Activated CD4-positive, alpha-beta memory T cell treated with anti-CD3 and anti-CD28 coated beads for 36 hours (primary cell): ENCODE data around the gene BRK1. TPM values are rescaled to one million over a fixed set of nuclear protein-coding genes. Genes with fewer than 3 reads are reported as not detected.
"Not testable (repeated sequence)": the region's sequence is repeated elsewhere in the genome, so short reads cannot be mapped to it uniquely, and the experiment has no call there.

Experiments used
- CTCF ChIA-PET: fragments of 350-600 bp; sonication (Branson Sonifier 250); formaldehyde crosslinking; loops from one replicate; lab custom pipeline; 2021; ENCODE audit warnings: antibody characterized with exemption, inconsistent platforms; lab: Charles Lee
- POLR2A ChIA-PET: fragments of 350-600 bp; sonication (Branson Sonifier 250); formaldehyde crosslinking; loops from one replicate; lab custom pipeline; 2021; ENCODE audit warnings: antibody characterized with exemption; lab: Charles Lee
- DNase-seq: peaks from one replicate; pipeline ENCODE4 v3.0.0-alpha.2; 2020
- H3K27ac Mint-ChIP-seq: one replicate; pipeline ENCODE4 v1.8.0; 2021; ENCODE audit warnings: mixed read lengths
- H3K27me3 Mint-ChIP-seq: one replicate; pipeline ENCODE4 v1.8.0; 2021; ENCODE audit warnings: mixed read lengths
- H3K36me3 Mint-ChIP-seq: one replicate; pipeline ENCODE4 v1.8.0; 2021; ENCODE audit warnings: mixed read lengths
- H3K4me1 Mint-ChIP-seq: one replicate; pipeline ENCODE4 v1.8.0; 2021; ENCODE audit warnings: low read depth, mixed read lengths
- H3K4me3 Mint-ChIP-seq: one replicate; pipeline ENCODE4 v1.8.0; 2021; ENCODE audit warnings: mild to moderate bottlenecking, mixed read lengths
- H3K9me3 Mint-ChIP-seq: one replicate; pipeline ENCODE4 v1.8.0; 2021; ENCODE audit warnings: mixed read lengths
- intact Hi-C: fragments of 100-400 bp; cut with micrococcal nuclease; formaldehyde crosslinking; loops from one replicate; pipeline ENCODE4 v1.15.1; 2023
- total RNA-seq, 2 experiments: library from RNA; stranded (reverse); gene quantifications; one replicate each; pipeline ENCODE4 v1.2.3, GENCODE V29; 2021

BRK1 gene
- total RNA-seq, 2 experiments from 2014 or later, result 70.3 to 76.1 TPM

DNA sequence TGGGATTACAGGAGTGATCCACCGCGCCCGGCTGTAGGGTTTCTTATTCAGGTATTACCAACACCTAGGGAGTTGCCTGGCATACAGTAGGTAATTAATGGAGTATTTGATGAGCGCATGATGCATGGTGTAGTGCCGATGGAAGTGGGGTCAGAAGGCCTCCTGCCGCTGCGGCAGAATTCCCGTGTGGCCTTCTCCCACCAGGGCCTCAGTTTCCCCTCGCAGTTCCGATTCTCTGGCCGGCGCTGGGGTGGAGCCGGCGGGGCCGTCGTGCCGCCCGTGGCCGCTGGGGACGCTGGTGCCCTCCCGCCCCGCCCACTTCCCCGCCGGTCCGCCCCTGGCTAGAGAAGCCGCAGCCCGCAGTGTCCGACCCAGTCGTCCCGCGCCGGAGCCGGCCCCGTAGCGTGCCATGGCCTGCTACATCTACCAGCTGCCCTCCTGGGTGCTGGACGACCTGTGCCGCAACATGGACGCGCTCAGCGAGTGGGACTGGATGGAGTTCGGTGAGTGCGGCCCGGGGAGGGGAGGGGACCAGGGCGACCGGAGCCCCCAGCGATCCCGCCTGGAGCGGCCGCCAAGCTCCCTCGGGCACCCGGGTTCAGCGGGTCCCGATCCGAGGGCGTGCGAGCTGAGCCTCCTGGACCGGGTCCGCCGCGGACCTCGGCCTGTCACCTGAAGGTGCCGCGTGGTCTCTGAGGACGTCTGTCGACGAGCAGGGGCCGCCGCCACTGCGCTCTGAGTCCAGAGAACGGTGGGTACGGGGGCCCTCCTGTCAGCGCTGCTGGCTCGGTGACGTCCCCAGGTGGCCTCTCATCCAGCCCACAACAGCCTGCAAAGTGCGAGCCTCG, 49.3 kb downstream of the BRK1 start, which contains the start of gene IRAK2:
IRAK2 (plus strand) TSS at position 374 of the 848 bp plus-strand sequence; CDS start at position 410, 36 bp downstream.
- CTCF ChIA-PET, result interaction anchor here (0.7 to 1.7 kb wide), 10 partner anchors 9 to 469 kb away, joined by 3 to 8 read pairs (median 4); partner anchors contain the start of gene VHL
- H3K27me3 Mint-ChIP-seq, result no peaks in the 10 kb centered on the region
- peaks cover 13% of the 10 kb centered on the region for H3K9me3 Mint-ChIP-seq
- peaks cover 17% of the 10 kb centered on the region for H3K4me1 Mint-ChIP-seq
- intact Hi-C loops, result loop anchor here (1.0 to 2.0 kb wide), 3 partner anchors 28 to 61 kb away; partner anchors contain the start of gene BRK1
- peak; percentile 76 for DNase-seq
- H3K36me3 Mint-ChIP-seq, result peaks cover 13% of the 10 kb centered on the region
- POLR2A ChIA-PET, result interaction anchor here (1.0 kb wide), 1 partner anchor 22 kb away, joined by 3 read pairs; no protein-coding TSS in a partner anchor
- H3K27ac Mint-ChIP-seq, result no peak within 1 kb of the TSS
- H3K4me3 Mint-ChIP-seq, result peak within 1 kb of the TSS; percentile 73

- intact Hi-C loops, result no loop called here
- POLR2A ChIA-PET, result no interaction called here
These were observed 50.7 kb downstream of the BRK1 start for GRCh38 chr3:10166213-10166604.

GRCh38 chr3:10169000-10169496, 53.6 kb downstream of the BRK1 start:
- intact Hi-C loops, result no loop called here
- H3K9me3 Mint-ChIP-seq, result peaks cover 15% of the 10 kb centered on the region
- H3K36me3 Mint-ChIP-seq, result peaks cover 14% of the 10 kb centered on the region
- DNase-seq, result no peak
- no peaks in the 10 kb centered on the region for H3K27me3 Mint-ChIP-seq
- POLR2A ChIA-PET, result no interaction called here
- no peak overlapping the region for H3K4me3 Mint-ChIP-seq
- CTCF ChIA-PET, result no interaction called here
- H3K4me1 Mint-ChIP-seq, result peaks cover 29% of the 10 kb centered on the region
- no peak overlapping the region for H3K27ac Mint-ChIP-seq

More at GRCh38 chr3:10166213-10166604, 50.7 kb downstream of the BRK1 start:
- Mint-ChIP-seq H3K27ac (no peak overlapping the region), H3K27me3 (no peaks in the 10 kb centered on the region), H3K36me3 (peaks cover 14% of the 10 kb centered on the region), H3K9me3 (peaks cover 15% of the 10 kb centered on the region), H3K4me1 (peaks cover 17% of the 10 kb centered on the region), H3K4me3 (peak overlapping the region; percentile 73)
- DNase-seq, result no peak
- CTCF ChIA-PET, result interaction anchor here (0.7 to 1.6 kb wide), 4 partner anchors 26 to 446 kb away, joined by 3 to 4 read pairs (median 4); no protein-coding TSS in a partner anchor

DNA sequence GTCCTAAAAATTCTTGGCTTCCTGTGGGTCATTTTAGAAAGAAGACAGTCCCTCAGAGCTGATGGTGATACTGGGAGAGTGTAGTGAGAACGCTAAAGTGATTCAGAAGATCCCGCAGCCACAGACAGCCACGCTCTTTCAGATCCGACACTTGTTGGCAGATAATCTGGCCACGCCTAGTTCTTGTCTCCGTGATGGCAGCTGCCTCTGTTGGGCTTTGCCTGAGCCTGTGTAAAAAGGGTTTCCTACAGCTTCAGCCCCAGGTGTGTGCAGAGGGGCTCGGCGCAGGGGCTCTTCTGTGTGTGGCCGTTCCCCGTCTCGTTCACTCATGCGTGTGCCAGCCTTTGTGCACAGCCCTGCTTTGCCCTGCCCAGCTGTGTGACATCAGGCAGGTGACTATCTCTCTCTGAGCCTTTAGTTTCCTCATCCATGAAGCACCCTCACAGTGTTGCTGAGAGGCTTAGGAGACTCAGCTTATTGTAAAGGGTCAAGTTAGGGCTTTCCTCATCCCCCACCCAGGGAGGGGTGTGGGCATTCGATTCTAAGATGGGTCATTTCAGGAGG, 55.5 kb downstream of the BRK1 start:
- H3K9me3 Mint-ChIP-seq, result peaks cover 15% of the 10 kb centered on the region
- intact Hi-C loops, result no loop called here
- POLR2A ChIA-PET, result no interaction called here
- H3K27ac Mint-ChIP-seq, result no peak overlapping the region
- H3K4me1 Mint-ChIP-seq, result peaks cover 25% of the 10 kb centered on the region
- no peak for DNase-seq
- H3K36me3 Mint-ChIP-seq, result peaks cover 14% of the 10 kb centered on the region
- no peaks in the 10 kb centered on the region for H3K27me3 Mint-ChIP-seq
- H3K4me3 Mint-ChIP-seq, result no peak overlapping the region
- CTCF ChIA-PET, result no interaction called here

DNA sequence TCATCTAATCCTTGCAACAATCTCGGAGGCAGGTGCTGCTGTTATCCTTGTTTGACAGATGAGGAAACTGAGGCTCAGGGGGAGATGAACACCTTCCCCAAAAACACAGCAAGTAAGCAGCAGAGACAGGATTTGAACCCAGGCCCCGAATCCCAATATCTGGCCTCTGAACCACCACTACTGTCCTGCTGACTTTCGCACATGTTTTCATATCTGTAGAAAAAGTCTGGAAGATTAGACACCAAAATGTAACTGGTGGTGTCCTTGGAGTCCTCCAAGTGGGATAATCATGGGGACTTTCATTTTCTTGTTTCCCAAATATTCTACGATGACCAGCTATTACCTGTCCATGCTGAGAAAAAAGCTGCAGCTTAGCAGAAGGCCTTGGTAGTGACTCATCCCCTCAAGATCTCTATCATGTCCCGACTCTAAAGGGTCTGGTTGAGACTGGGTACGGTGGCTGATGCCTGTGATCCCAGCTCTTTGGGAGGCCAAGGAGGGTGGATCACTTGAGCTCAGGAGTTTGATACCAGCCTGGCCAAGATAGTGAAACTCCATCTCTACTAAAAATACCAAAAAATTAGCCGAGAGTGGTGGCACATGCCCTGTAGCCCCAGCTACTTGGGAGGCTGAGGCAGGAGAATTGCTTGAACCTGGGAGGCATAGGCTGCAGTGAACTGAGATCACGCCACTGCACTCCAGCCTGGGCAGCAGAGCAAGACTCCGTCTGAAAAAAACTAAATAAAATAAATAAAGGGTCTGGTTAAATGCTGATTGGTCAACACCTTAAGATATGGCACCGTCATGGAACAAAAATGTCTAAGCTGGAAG, 57.8 kb downstream of the BRK1 start:
- ChIA-PET CTCF (interaction anchor here (1.2 to 3.1 kb wide), 2 partner anchors 19 to 21 kb away, joined by 3 to 11 read pairs; no protein-coding TSS in a partner anchor), POLR2A (no interaction called here)
- Mint-ChIP-seq H3K4me3 (no peak overlapping the region), H3K36me3 (peaks cover 14% of the 10 kb centered on the region), H3K9me3 (peaks cover 15% of the 10 kb centered on the region), H3K27ac (peak overlapping the region; percentile 34), H3K27me3 (no peaks in the 10 kb centered on the region), H3K4me1 (peaks cover 14% of the 10 kb centered on the region)
- intact Hi-C loops, result no loop called here
- DNase-seq, result no peak

- H3K4me1 Mint-ChIP-seq, result peaks cover 16% of the 10 kb centered on the region
- ChIA-PET POLR2A (no interaction called here), CTCF (interaction anchor here (0.6 to 3.1 kb wide), 3 partner anchors 13 to 21 kb away, joined by 3 to 11 read pairs (median 5); no protein-coding TSS in a partner anchor)
- intact Hi-C loops, result no loop called here
- peak; percentile 38 for DNase-seq
- no peaks in the 10 kb centered on the region for H3K27me3 Mint-ChIP-seq
- peak overlapping the region; percentile 34 for H3K27ac Mint-ChIP-seq
- H3K9me3 Mint-ChIP-seq, result peaks cover 9% of the 10 kb centered on the region
- peaks cover 9% of the 10 kb centered on the region for H3K36me3 Mint-ChIP-seq
- H3K4me3 Mint-ChIP-seq, result no peak overlapping the region
These were observed 58.5 kb downstream of the BRK1 start for GRCh38 chr3:10173926-10174435.

GRCh38 chr3:10175334-10175733, 59.9 kb downstream of the BRK1 start:
- POLR2A ChIA-PET, result not testable (repeated sequence)
- CTCF ChIA-PET, result interaction anchor here (0.6 to 1.5 kb wide), 3 partner anchors 11 to 980 kb away, joined by 3 to 4 read pairs (median 3); no protein-coding TSS in a partner anchor

GRCh38 chr3:10176150-10176549, 60.7 kb downstream of the BRK1 start:
- H3K4me1 Mint-ChIP-seq, result peaks cover 18% of the 10 kb centered on the region
- H3K9me3 Mint-ChIP-seq, H3K4me3 Mint-ChIP-seq, intact Hi-C loops, DNase-seq, POLR2A ChIA-PET, H3K27ac Mint-ChIP-seq, H3K36me3 Mint-ChIP-seq, H3K27me3 Mint-ChIP-seq: not testable (repeated sequence)
- CTCF ChIA-PET, result interaction anchor here (0.9 to 1.5 kb wide), 2 partner anchors 10 to 16 kb away, joined by 3 to 4 read pairs; no protein-coding TSS in a partner anchor

More at GRCh38 chr3:10175334-10175733, 59.9 kb downstream of the BRK1 start:
- DNase-seq, H3K27me3 Mint-ChIP-seq, H3K27ac Mint-ChIP-seq, H3K4me3 Mint-ChIP-seq, H3K36me3 Mint-ChIP-seq, intact Hi-C loops, H3K9me3 Mint-ChIP-seq: not testable (repeated sequence)
- H3K4me1 Mint-ChIP-seq, result peaks cover 18% of the 10 kb centered on the region

Other genes starting within 250 kb of the BRK1 start
- not detected for gene CIDEC, start 235.4 kb upstream of the BRK1 start, total RNA-seq
- 10 to 100 TPM; 25.0 to 27.8 TPM for gene JAGN1, start 225.1 kb upstream of the BRK1 start, total RNA-seq
- 1 to 10 TPM; 1.8 to 1.9 TPM for gene IL17RE, start 212.8 kb upstream of the BRK1 start, total RNA-seq
- gene IL17RC, start 198.6 kb upstream of the BRK1 start, total RNA-seq, result under 1 TPM; 0.40 to 0.46 TPM
- gene CRELD1, start 181.8 kb upstream of the BRK1 start, total RNA-seq, result 10 to 100 TPM; 14.1 to 16.1 TPM
- gene PRRT3, start 163.3 kb upstream of the BRK1 start, total RNA-seq, result 1 to 10 TPM; 7.8 to 8.2 TPM
- 10 to 100 TPM; 35.8 to 39.8 TPM for gene EMC3, start 128.8 kb upstream of the BRK1 start, total RNA-seq
- gene FANCD2, start 89.2 kb upstream of the BRK1 start, total RNA-seq, result 10 to 100 TPM; 83.9 to 89.4 TPM
- not detected for gene FANCD2OS, start 7.4 kb upstream of the BRK1 start, total RNA-seq
- 10 to 100 TPM; 47.0 to 51.3 TPM for gene VHL, start 26.1 kb downstream of the BRK1 start, total RNA-seq
- 1 to 10 TPM; 7.3 to 8.3 TPM for gene IRAK2, start 49.2 kb downstream of the BRK1 start, total RNA-seq
- gene TATDN2, start 132.8 kb downstream of the BRK1 start, total RNA-seq, result 10 to 100 TPM; 36.9 to 39.4 TPM
- under 1 TPM in 1 of 2 experiments, not detected in 1; 0.73 TPM for gene GHRL, start 177.3 kb downstream of the BRK1 start, total RNA-seq
- 10 to 100 TPM; 95.3 to 95.6 TPM for gene SEC13, start 205.4 kb downstream of the BRK1 start, total RNA-seq